HG03354 (cell line): ENCODE data around the gene AHCYL2.

Experiments used
- ATAC-seq: cut with Tn5 transposase; IDR thresholded peaks from one replicate; pipeline ENCODE4 v1.9.1; 2021; ENCODE audit warnings: mild to moderate bottlenecking; ENCODE audit not compliant: unreplicated experiment, poor library complexity, severe bottlenecking

AHCYL2 gene

DNA sequence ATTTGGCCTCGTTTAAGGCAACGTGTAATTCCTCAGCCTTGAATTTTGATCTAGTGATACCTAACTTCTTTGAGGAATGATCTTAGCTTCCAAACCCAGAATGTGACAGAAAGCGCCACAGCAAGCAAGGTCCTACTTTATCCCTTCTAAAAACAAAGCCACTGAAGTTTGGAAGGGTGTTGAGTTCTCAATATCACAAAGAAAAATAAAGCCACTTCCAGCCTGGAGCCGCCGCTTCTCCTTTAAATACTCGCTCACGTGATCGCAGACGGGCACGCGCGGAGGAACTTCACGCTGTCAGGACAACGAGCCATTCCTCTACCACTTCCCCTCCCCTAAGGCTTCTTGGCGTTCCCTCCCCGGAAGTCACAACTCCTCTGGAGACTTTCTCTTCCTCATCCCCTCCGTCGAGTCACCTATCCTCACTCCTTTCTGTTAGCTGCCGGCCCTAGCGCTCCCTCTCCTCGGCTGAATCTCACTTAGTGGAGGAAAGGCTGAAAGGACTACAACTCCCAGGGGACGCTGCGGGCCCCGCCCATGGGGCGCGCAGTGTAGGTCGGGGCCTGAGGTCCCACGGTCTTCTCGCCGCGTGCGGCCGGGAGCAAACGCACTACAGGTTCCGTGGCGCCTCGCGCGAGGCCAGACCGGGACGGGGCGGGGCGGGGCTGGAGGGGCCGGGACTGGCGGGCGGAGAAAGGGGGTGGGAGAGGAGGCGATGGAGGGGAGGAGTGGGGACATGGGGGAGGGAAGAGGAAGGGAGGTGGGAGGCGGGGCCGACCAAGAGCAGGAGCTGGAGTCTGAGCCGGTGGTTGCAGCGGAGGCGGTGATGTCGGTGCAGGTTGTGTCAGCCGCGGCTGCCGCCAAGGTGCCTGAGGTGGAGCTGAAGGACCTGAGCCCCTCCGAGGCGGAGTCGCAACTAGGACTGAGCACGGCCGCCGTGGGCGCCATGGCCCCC is at the start of gene AHCYL2:
Gene AHCYL2, plus strand, starts transcription at position 780 of the 955 bp plus-strand sequence.
- peak; percentile 87 for ATAC-seq

- ATAC-seq: no peak
Observed at GRCh38 chr7:129176916-129177710, 47.7 kb upstream of the AHCYL2 start.

DNA sequence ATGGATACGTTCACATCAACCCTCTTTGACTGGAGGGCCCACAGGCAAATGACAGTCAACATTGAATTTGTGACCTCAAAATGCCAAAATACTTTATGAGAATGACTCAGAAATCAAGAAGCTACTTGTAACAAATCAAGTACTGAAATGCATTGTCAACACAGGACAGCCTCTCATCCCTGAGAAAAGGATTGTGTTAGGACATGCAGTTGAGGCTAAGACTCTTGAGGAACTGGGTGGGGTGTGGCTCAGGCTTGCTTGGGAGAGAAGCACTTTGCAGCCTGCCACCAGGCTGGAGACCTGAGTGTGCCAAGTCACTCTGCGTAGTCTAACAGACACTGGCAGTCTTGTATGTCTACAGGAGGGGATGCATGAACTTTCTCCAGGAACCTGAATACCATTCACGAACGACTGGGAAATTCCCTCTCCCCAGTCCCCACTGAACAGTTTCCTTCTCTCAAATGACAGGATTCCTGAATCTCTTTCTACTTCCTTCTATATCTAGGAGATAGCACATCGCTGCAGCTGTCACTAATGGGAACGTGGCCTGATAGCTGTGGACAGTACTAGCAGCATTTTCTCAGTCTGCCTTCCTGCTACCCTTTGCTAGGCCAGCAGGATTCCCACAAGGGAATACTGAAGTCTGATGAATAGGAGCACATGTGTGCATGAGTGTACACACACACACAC is 39.7 kb upstream of the AHCYL2 start:
- ATAC-seq: no peak

- no peak for ATAC-seq
Observed at GRCh38 chr7:129186749-129187260, 38.0 kb upstream of the AHCYL2 start.

DNA sequence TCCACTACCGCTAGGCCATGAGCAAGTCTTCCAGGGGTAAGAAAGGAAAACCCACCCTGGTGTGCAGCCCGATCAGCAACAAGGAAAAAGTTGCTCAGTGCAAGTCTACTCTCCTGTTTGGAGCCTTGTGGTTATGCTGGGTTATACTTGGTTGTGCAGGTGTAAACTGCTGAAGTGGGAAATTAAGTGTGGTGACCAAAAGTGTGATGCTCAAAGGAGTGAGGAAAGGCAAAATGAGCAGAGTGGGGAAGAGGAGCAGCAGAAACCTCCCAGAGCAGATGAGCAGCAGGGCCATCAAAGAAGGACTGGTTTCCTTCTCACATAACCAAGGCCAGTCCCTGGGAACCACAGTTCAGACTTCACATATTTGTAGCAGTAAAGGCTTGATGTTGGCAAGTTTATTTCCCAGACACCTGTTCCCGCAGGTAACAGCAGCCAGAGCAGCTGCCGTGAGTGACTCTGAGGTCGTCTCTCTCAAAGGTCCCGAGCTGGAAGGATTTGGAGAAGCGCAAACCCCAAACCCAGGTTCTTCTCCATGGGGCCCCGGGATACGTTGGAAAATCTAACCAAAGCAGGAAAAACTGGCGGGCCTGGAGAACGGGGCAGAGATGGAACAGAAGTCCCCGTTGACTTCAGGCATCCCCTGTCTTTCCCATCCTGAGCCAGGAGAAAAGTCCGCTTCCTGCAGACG is 37.0 kb upstream of the AHCYL2 start:
- ATAC-seq: no peak

GRCh38 chr7:129188372-129188891 is 36.4 kb upstream of the AHCYL2 start, which contains the start of gene SMO:
Gene SMO (plus strand): TSS chr7:129188633. CDS start chr7:129189152, 519 bp downstream.
- ATAC-seq: peak; percentile 51

DNA sequence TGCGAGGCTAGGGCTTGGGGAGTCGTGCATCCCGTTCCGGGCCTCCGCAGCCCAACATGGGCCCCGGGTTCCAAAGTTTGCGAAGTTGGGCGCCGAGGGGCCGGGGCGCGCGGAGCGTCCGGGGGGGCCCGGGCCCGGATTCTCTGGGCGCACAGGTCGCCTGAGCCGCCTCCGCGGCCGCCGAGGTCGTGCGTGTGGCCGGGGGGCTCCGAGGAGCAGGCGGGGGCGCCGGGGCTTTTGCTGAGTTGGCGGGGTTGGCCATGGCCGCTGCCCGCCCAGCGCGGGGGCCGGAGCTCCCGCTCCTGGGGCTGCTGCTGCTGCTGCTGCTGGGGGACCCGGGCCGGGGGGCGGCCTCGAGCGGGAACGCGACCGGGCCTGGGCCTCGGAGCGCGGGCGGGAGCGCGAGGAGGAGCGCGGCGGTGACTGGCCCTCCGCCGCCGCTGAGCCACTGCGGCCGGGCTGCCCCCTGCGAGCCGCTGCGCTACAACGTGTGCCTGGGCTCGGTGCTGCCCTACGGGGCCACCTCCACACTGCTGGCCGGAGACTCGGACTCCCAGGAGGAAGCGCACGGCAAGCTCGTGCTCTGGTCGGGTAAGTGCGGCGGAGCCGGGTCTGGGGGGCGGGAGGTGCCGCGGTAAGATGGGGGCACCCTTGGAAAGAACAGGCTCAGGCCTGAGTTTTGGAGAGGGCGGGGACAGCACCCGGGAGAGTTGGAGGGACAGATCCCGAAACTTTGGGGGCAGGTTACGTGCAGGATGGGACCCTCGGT is 35.8 kb upstream of the AHCYL2 start:
- ATAC-seq: peak; percentile 28

- no peak for ATAC-seq
Observed at GRCh38 chr7:129189661-129190310, 35.0 kb upstream of the AHCYL2 start.

DNA sequence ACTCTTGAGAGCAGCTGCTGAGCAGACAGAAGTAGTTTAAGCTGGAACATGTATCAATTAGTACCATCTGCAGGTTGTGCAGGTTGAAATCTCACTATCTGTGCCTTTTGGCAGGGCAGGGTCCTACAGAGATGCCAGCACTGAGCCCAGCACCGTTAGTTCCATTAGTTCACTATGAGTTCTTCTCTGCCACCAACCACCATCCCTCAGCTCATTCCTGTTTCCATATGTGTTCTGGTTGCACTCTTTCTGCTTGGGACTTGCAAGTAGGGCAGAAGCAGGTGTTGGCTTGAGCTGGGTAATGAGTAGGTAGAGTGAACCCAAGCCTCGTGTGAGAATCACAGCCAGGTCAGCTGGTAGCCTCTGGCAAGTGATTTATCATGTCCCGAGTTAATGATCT is 33.6 kb upstream of the AHCYL2 start:
- no peak for ATAC-seq

DNA sequence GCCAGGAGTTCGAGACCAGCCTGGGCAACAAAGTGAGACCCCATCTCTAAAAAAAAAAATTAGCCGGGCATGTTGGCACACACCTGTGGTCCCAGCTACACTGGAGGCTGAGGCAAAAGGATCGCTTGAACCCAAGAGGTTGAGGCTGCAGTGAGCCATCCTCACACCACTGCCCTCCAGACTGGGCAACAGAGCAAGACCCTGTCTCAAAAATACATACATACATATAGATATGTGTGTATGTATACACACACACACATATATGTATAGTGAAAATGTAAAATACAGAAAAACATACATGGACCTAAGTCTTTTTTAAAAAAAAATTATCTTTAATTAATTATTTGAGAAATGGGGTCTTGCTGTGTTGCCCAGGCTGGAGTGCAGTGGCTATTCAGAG is 30.9 kb upstream of the AHCYL2 start:
- ATAC-seq: no peak

- ATAC-seq: no peak
Observed at GRCh38 chr7:129197771-129198170, 27.1 kb upstream of the AHCYL2 start.

DNA sequence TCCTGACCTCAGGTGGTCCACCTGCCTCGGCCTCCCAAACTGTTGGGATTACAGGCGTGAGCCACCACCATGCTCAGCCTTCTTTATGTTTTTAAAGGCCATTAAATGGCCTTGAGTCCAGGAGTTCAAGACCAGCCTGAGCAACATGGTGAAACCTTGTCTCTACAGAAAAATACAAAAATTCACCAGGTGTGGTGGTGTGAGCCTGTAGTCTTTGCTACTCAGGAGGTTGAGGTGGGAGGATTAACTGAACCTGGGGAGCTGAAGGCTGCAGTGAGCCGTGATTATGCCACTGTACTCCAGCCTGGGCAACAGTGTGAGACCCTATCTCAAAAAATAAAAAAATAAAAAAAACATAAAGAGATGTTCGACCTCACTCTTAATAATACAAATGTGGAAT is 25.4 kb upstream of the AHCYL2 start:
- no peak for ATAC-seq

GRCh38 chr7:129202058-129202777 is 22.6 kb upstream of the AHCYL2 start:
- ATAC-seq: no peak

GRCh38 chr7:129203050-129203741 is 21.6 kb upstream of the AHCYL2 start:
- ATAC-seq: no peak

- ATAC-seq: no peak
Observed at GRCh38 chr7:129205126-129205818, 19.6 kb upstream of the AHCYL2 start.
